ENCODE measurements around the gene DCTN3.

DNA sequence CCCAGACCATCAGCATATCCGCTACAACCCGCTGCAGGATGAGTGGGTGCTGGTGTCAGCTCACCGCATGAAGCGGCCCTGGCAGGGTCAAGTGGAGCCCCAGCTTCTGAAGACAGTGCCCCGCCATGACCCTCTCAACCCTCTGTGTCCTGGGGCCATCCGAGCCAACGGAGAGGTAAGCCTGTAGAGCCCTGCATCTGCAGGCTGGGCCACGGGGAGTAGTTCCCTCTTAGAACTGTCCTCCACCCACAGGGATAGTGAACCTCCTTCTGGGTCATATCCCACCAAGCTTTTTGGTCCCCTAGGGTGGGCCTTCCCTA, 26.7 kb upstream of the DCTN3 start:
- TF ChIP-seq POLR2A (IDR thresholded peaks at IDR 0.05; ENCODE audit: low read depth, low read length) (no peak), CTCF (IDR thresholded peaks at IDR 0.05; ENCODE audit: extremely low read depth in 1 of 2, insufficient read depth in 1 of 2, low read depth in 1 of 2, low read length in 2 of 2) (no peak), FOS (IDR thresholded peaks at IDR 0.05; ENCODE audit: borderline replicate concordance, insufficient read depth, low read length) (no peak), EZH2 (IDR thresholded peaks at IDR 0.05; ENCODE audit: borderline replicate concordance, low read depth, low read length, severe bottlenecking) (no peak)
